GM15510 (cell line): ENCODE data around the gene PLA2G4D.
A peak's percentile ranks its signal among the peaks of the same experiment; 100 is the strongest.

Experiments
- POLR2A ChIP-seq: IDR thresholded peaks from 3 replicates; pipeline ENCODE4 v1.6.1; 2011; ENCODE audit warnings: borderline replicate concordance; ENCODE audit not compliant: insufficient read length; ENCODE audit errors: extremely low read depth

The PLA2G4D gene

DNA sequence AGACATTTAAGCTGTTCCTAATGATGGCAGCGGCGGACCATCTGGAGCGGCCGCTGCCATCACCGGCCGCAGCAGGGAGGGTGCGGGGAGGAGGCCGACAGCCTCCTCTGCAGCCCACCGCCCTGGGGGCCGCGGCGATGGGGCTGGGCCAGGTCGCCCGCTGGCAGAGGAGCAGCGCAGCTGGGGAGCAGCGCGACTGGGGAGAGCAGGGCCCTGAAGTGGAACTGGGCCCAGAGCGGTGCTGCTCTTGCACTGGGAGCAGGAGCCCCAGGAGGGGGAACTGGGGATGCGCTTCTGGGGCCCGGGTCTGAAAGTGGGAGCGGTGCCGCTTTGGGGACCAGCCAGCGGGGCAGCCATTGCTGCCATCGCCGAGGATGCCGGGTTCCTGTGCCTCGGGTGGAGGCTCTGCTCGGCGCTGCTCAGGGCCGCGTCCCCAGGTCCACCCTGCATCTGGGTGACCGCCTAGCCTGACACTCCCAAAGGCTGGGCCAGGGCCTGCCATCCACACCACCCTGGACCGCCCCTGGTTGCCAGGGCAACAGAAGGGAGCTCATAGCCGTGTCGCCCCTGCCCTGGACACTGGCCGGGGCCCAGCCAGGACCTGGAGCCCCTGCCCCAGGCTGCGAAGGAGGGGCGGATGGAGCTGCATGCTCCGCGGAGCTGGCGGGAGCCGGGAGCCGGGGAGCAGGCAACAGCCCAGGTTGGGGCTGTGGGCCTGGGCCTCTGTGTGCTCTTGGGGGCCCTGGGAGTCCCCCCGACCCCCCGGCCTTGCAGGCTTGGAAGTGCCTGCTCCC, 58.1 kb downstream of the PLA2G4D start:
- no peak for TF ChIP-seq POLR2A

DNA sequence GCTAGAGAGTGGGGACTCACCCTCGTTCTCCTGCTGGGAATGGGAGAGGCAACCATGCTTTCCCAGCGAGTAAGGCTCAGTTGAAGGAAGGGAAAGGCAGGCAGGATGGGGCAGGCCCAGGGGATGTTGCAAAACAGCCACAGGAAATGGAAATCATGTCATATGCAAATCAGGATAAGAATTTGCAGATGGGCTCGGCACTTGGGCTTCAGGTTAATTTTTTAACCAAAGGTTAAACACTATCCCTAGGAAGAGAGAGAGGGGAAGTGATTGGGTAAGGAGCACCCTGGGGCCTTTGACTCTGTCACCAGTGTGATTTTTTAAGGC, 59.0 kb downstream of the PLA2G4D start:
- TF ChIP-seq POLR2A, result peak; percentile 37

DNA sequence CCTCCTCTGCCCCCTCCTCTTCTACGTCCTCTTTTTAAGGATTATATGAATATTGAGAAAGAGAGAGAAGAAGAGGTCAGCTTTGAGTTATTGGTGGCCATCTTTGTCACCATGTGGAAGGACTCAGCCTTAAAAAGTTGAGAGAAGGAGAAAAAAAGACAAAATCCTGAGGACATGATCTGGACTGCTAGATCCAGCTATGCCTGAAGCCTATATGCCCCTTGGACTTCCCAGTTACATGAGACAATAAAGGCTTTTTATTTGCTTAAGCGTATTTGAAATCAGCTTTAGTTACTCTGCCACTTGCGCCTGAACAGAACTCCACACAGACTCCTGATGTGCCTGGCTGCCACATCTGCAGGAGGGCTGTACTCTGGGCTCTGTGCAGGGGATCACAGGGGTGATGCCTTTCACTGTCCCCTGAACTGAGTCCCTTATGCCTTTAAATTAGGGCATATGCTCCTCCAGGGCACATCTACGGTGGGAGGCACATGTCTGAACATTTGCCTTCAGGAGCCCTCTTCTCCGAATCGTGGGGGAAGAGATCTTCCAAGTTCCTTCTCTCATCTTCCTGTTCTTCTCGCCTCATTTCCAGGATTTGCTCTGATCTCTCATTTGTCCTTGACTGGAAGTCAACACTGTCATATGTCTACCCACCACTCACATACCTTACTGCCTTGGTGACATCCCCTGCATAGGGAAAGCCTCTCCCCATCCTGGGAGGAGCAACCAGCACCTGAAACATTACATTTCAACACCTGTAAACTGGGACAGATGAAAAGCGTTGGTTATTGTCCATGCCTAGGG, 59.5 kb downstream of the PLA2G4D start:
- no peak for TF ChIP-seq POLR2A

DNA sequence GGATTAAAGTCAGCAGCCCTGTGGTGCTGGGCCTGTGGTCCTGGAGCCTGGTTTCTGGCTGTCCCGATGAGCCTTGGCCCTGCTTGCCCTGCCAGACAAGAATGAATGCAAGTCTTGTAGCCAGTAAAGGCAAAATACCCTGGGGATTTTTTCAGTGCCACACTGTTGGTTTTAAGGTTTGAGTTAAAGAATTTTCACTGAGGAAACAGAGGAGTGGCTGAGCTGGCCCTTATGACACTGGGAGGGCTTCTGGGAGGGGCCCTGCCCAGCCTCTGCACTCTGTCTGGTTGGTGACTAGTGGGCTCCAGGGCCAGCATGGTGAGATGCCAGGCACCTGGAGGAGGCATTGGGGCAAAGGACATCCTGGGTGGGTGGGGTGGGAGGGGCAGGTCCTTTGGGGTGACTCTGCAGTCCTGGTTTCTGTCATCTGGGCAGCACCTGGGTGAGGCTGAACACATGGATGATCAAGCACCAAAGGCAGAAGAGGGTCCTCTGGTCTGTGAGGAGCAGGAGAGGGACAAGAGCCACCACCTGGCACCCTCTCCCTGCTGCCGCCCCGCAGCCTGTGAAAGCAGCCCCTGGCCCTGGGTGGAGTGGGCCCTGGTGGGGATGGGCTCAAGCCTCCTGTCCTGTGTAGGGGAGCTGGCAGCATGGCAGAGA, 61.0 kb downstream of the PLA2G4D start:
- TF ChIP-seq POLR2A, result no peak

DNA sequence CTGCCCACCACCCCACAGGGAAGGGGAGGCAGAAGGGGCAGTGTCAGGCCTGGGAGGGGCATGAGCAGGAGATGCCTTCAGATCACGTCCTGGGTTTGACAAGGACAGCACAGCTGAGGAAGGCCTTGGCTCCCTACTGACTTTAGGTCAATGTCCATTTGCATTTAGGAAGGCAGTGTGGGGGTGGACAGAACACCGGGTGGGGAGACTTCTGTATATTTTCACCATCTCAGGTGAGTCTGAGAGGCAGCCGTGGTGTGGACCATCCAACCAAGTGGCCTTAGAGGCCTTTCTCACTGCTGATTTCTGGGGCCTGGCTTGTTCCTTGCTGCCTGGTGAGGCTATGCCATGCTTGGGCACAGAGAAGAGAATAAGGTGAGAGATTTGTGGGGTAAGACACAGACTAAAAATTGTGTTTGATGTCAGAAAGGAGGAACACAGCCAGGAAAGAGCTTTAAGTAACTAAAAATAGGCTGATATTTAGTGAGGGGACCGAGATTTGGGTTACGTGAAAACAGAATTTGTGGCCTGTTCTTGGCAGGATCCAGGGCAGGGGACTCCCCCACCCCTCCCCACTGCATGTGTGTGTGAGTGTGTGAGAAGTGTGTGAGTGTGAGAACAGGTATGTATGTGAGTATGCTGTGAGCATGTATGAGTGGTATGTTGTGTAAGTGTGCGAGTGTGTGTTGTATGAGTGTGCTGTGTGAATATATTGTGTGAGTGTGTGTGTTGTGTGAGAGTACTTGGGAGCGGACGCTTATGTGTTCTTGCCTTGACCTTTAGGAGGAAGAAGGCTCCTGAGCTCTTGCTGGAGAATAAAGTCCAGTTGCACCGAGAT, 61.8 kb downstream of the PLA2G4D start:
- TF ChIP-seq POLR2A, result no peak

DNA sequence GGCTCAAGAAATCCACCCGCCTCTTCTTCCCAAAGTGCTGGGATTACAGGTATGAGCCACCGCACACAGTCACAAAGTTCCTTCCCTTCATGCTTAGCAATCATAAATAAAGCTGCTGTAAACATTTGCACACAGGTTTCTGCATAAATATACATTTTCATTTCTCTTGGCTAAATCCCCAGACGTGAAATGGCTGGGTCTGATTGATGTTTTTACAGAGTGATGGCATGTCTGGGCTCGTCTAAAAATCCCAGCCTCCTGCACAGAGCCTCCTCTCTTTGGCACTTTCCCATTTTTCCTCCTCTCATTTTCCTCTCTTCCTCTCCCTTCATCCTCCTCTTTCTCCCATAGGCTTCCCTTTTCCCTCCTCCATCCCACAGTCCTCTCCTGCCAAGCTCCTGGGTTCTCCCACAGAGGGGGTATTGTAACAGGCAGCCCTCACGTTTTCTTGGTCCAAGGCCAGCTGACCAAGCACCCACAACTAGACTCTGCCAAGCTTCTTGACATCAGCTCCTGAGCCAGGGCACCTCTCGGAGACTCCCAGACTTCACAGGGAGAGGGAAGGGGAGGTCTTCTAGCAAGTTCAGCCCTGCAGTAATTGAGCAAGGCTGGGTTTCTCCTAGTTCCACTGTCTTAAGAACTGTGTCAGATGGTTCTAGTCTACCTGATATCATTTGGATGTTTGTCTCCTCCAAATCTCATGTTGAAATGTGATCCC, 63.0 kb downstream of the PLA2G4D start:
- TF ChIP-seq POLR2A, result no peak

DNA sequence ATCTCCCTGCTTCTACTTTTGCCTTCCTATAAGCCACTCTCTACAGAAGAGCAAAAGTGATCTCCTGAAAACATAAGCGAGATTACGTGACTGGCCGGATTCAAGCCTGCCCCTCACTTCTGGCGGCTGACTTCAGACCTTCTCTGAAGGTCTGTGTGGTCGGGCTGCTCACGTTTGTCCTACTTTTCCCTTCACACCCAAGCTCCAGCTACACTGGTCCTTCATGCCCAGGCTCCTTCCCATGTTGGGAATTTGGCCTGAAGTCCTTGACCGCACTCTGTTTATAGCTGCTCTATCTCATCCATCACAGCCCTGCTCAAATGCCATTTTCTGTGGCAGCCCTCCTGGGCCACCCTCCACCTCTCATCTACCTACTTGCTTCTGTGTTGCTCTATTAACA, 66.8 kb downstream of the PLA2G4D start:
- no peak for TF ChIP-seq POLR2A

DNA sequence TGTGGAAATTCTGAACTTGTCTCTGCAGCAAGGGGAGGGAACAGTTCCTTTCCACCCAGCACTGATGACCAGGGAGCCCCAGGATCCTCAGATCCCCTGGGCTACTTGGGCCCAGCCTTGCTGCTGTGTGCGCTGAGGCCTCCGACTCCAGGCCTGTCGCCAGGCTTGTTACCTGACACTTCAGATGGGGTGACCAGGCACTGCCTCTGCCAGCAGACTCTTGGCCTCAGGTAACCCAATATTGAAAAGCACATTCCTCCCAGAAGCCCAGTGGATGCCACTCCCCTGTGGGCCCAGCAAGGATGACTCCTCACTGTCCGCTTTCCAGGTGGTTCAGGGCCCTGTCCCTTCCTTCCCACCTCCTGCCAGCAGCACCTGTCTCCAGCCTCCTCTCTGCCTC, 70.1 kb downstream of the PLA2G4D start:
- TF ChIP-seq POLR2A, result no peak

DNA sequence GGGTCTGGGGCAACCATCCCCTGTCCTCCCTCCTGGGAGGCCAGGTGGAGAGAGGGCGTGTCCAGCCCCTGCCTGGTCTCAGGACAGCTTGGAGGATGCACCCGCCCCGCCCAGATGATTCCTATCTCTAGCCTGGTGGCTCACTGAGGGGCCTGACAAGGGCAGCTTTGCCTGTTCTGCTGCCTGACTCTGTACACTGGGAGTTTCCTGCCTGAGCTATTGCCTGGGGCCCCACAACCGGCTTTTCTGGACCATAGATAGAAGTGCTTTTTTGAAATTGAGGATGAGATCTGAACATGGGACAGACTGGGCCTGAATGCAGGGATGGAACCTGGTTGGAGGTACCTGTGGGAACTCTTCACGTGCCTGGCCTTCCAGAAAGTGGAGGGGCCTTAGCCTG, 72.8 kb downstream of the PLA2G4D start:
- TF ChIP-seq POLR2A, result no peak

DNA sequence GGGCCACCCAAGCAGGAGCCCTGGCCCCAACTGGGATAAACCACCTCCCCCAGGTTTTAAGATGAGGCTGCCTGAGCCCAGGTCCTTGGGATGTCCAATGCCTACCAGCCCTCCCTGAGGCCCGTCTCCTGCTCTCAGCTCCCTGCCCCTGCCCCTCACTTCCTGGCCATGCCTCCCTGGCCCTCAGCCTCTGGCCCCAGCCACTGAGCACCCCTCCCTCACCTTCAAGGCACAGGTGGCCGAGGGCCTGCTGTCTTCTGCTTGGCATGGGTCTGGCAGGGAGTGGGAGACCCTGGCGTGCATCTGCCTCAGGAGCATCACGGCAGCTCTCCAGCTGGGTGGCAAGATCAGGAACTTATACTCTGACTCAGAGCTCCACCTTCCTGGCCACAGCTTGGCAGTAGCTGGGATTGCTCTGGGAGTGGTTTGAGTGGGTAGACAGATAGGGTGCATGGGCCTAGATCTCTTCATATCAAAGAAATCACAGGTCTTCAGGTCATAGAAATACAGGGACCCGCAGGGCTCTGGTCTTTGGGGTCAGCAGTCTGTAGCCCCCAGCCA, 73.6 kb downstream of the PLA2G4D start, which contains the start of gene PLA2G4E:
PLA2G4E (minus strand) TSS at position 330 of the 561 bp plus-strand sequence; CDS start at position 318, 12 bp downstream.
- TF ChIP-seq POLR2A, result no peak

DNA sequence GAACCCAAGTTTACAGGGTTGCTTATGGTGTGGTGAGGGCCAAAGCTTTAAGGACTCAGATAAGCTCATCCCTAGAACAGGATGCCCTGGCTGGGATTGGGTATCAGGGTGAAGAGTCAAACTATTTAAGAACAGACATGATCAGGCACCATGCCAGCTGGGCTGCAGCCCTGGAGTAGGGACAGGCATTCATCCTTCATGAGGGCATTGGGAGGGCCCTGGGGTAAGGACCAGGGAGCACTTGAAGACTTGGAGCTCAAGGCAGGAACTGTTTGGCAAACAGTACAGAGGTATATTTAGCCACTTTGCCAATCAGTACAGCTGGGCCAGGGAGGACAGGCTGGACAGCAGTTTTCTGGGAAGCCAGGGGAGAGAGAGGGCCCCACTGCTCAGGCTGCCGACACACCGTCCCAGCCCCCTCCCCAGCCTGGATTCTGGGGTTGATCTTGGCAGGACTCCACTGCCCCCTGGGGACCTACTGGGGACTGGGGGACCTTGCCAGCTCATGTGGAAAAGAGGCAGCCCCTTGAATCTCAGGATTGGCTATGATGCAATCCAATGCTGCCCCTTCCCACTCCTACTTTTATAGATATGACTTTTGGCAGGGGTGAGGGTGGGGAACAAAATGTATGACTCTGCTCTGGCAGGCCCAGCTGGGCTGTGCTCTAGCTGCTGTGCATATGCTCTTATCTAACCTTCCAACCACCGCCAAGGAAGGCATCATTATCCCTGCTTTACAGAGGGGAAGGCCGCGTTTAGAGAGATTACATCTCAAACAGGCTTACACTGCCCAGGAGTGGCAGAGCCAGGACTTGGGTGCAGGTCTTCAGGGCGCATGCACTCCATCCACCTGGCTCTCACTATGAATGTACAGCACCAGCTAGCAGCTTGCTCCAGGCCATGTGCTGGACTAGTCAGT, 75.8 kb downstream of the PLA2G4D start:
- TF ChIP-seq POLR2A, result no peak
